B cell (primary cell): Measurements from ENCODE around the gene POLN. TPM values are rescaled to one million over a fixed set of nuclear protein-coding genes. Genes with fewer than 3 reads are reported as not detected.

ENCODE experiments used
- ATAC-seq: fragments of 200-7000 bp; cut with Tn5 transposase; one replicate; pipeline ENCODE4 v1.10.0; 2021; ENCODE audit warnings: low read depth, mild to moderate bottlenecking, moderate number of reproducible peaks, moderate library complexity
- CTCF ChIA-PET: fragments of 350-600 bp; sonication (Branson Sonifier 250); formaldehyde crosslinking; loops from one replicate; lab custom pipeline; 2021; ENCODE audit warnings: antibody characterized with exemption, inconsistent platforms; lab: Charles Lee
- POLR2A ChIA-PET: fragments of 350-600 bp; sonication (Branson Sonifier 250); formaldehyde crosslinking; loops from one replicate; lab custom pipeline; 2021; ENCODE audit warnings: antibody characterized with exemption; lab: Charles Lee
- DNase-seq: peaks from one replicate; pipeline ENCODE4 v3.0.0; 2013
- H2AFZ ChIP-seq: 2 replicates; pipeline ENCODE4 v1.6.1; 2012; ENCODE audit warnings: mild to moderate bottlenecking, low read depth, low read length; ENCODE audit not compliant: insufficient read depth, poor library complexity, severe bottlenecking
- H3K27ac ChIP-seq, 2 donors: 1 replicate in 1 of 2; 2 replicates in 1 of 2; pipeline ENCODE4 v1.5.1; 2012 to 2013; ENCODE audit warnings: low read length in 2 of 2, mild to moderate bottlenecking in 2 of 2, moderate library complexity in 1 of 2
- H3K27me3 ChIP-seq, 4 experiments: fragments of 200-600 bp in 1 of 4; sonication (generic) in 1 of 4; replicated peaks in 1 of 4; 1 replicate in 2 of 4; 2 replicates in 2 of 4; pipeline versions ENCODE4 v1.6.1 to v1.7.0; 2013 to 2016; ENCODE audit warnings: low read length in 3 of 4, mild to moderate bottlenecking in 2 of 4, mixed read lengths in 1 of 4, moderate library complexity in 1 of 4; ENCODE audit not compliant: insufficient read depth in 4 of 4, control insufficient read depth in 3 of 4; ENCODE audit errors: control extremely low read depth in 1 of 4
- H3K36me3 ChIP-seq, 2 experiments: replicated peaks in 1 of 2; 1 replicate in 1 of 2; 2 replicates in 1 of 2; pipeline versions ENCODE4 v1.6.1 to v1.7.1; 2013; ENCODE audit warnings: low read length in 1 of 2; ENCODE audit not compliant: insufficient read depth in 2 of 2, control insufficient read depth in 1 of 2; ENCODE audit errors: control extremely low read depth in 1 of 2, extremely low read depth in 1 of 2
- H3K4me1 ChIP-seq, 2 donors: fragments of 200-600 bp in 1 of 2; sonication (generic) in 1 of 2; 1 replicate in 1 of 2; 2 replicates in 1 of 2; pipeline versions ENCODE4 v1.5.1 to v1.6.1; 2013 to 2017; ENCODE audit warnings: low read length in 2 of 2; ENCODE audit not compliant: control insufficient read depth in 2 of 2, insufficient read depth in 2 of 2
- H3K4me2 ChIP-seq: replicated peaks from 2 replicates; pipeline ENCODE3; 2012; ENCODE audit warnings: mild to moderate bottlenecking, low read depth, low read length; ENCODE audit not compliant: poor library complexity, severe bottlenecking
- H3K4me3 ChIP-seq, 5 experiments: fragments of 200-600 bp in 1 of 5; sonication (generic) in 1 of 5; 1 replicate in 3 of 5; 2 replicates in 2 of 5; pipeline versions ENCODE4 v1.5.1 to v1.7.0; 2011 to 2016; ENCODE audit warnings: low read length in 4 of 5, mild to moderate bottlenecking in 4 of 5, low read depth in 2 of 5, control low read depth in 1 of 5, moderate library complexity in 1 of 5; ENCODE audit not compliant: insufficient read depth in 1 of 5; ENCODE audit errors: control extremely low read depth in 1 of 5, extremely low read depth in 1 of 5
- H3K79me2 ChIP-seq: fragments of 200-600 bp; sonication (generic); one replicate; pipeline ENCODE4 v1.6.0; 2016; ENCODE audit warnings: low read length; ENCODE audit not compliant: control insufficient read depth, insufficient read depth
- H3K9ac ChIP-seq: fragments of 200-600 bp; sonication (generic); 2 replicates; pipeline ENCODE4 v1.6.1; 2017; ENCODE audit warnings: mild to moderate bottlenecking, low read length, moderate library complexity
- H3K9me3 ChIP-seq, 3 donors: one replicate each; pipeline versions ENCODE4 v1.6.1 to v1.7.1; 2013; ENCODE audit warnings: low read length in 2 of 3; ENCODE audit not compliant: control insufficient read depth in 2 of 3, insufficient read depth in 1 of 3; ENCODE audit errors: control extremely low read depth in 1 of 3
- H4K20me1 ChIP-seq: 2 replicates; pipeline ENCODE4 v1.6.0; 2012; ENCODE audit warnings: mild to moderate bottlenecking, low read length; ENCODE audit not compliant: insufficient read depth, control insufficient read depth, poor library complexity, severe bottlenecking
- H3K27ac Mint-ChIP-seq: one replicate; pipeline ENCODE4 v1.8.0; 2021; ENCODE audit warnings: mixed read lengths
- H3K27me3 Mint-ChIP-seq: one replicate; pipeline ENCODE4 v1.8.0; 2021; ENCODE audit warnings: mixed read lengths
- H3K4me1 Mint-ChIP-seq: one replicate; pipeline ENCODE4 v1.8.0; 2021; ENCODE audit warnings: mixed read lengths
- H3K4me3 Mint-ChIP-seq: one replicate; pipeline ENCODE4 v1.8.0; 2021; ENCODE audit warnings: mixed read lengths
- H3K9me3 Mint-ChIP-seq: one replicate; pipeline ENCODE4 v1.8.0; 2022; ENCODE audit warnings: mixed read lengths; ENCODE audit not compliant: insufficient read depth
- CTCF ChIP-seq: fragments of 200-600 bp; IDR thresholded peaks from one replicate; pipeline ENCODE4 v1.8.0; 2022; ENCODE audit warnings: antibody characterized with exemption, mild to moderate bottlenecking
- EZH2 ChIP-seq: IDR thresholded peaks from 2 replicates; pipeline ENCODE4 v1.6.1; 2012; ENCODE audit warnings: borderline replicate concordance, low read depth, mild to moderate bottlenecking, moderate library complexity, low read length; ENCODE audit not compliant: insufficient read depth, poor library complexity, severe bottlenecking
- WGBS: methylation state at CpG from one replicate; pipeline ENCODE4 v1.1.5; 2013; ENCODE audit warnings: missing lambda C conversion rate; ENCODE audit not compliant: insufficient coverage; 5-methylcytosine and 5-hydroxymethylcytosine counted together
- intact Hi-C: fragments of 100-400 bp; cut with micrococcal nuclease; formaldehyde crosslinking; loops from one replicate; pipeline ENCODE4 v1.10.0; 2022
- polyA plus RNA-seq: library from polyadenylated mRNA; depleted of rRNA; stranded (reverse); fragments of >200 nt; gene quantifications from 2 replicates; pipeline ENCODE4 v1.2.3, GENCODE V29; 2012
- total RNA-seq, 2 donors: library from RNA; stranded (reverse); fragments of 120-200 nt in 1 of 2; gene quantifications; 1 replicate in 1 of 2; 2 replicates in 1 of 2; pipeline versions ENCODE4 v1.2.3 to v1.2.4, GENCODE V29; 2013 to 2022

The POLN gene
- total and polyA plus RNA-seq, 2 donors (not counting 1 experiment from before 2014, with no cell fraction given) = 0.73 to 1.5 TPM

DNA sequence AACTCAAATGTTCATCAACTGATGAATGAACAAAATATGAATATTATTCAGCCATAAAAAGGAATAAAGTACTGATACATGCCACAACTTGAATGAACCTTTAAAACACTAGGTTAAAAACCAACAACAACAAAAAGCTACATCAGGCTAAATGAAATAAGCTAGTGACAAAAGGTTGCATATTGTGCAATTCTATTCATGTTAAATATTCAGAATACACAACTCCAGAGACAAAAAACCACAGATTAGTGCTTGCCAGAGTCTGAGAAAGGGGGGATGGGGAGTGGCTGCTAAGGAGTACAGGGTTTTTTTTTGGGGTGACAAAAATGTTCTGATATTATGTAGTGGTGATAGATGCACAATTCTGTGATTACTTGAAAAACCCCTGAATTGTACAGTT is 58.5 kb downstream of the POLN start:
- Histone ChIP-seq H3K4me1 (no peaks in the 10 kb centered on the region), H3K27ac (no peak overlapping the region), H4K20me1 (no peaks in the 10 kb centered on the region), H3K27me3 (peaks cover 0 to 2% (median 0%) of the 10 kb centered on the region in 4 experiments), H3K4me2 (no peak overlapping the region), H3K9ac (no peak overlapping the region), H3K79me2 (no peaks in the 10 kb centered on the region), H3K4me3 (no peak overlapping the region), H3K36me3 (no peaks in the 10 kb centered on the region), H2AFZ (no peak overlapping the region), H3K9me3 (peaks cover 2 to 27% (median 22%) of the 10 kb centered on the region in 3 donors)
- H3K9me3 Mint-ChIP-seq = peaks cover 3% of the 10 kb centered on the region
- ChIA-PET POLR2A (no interaction called here), CTCF (no interaction called here)
- no peak overlapping the region for H3K27ac Mint-ChIP-seq
- intact Hi-C loops = no loop called here
- no peaks in the 10 kb centered on the region for H3K27me3 Mint-ChIP-seq
- no peak overlapping the region for H3K4me3 Mint-ChIP-seq
- TF ChIP-seq CTCF (no peak), EZH2 (no peak)
- ATAC-seq (no peak), DNase-seq (no peak)
- no peaks in the 10 kb centered on the region for H3K4me1 Mint-ChIP-seq

DNA sequence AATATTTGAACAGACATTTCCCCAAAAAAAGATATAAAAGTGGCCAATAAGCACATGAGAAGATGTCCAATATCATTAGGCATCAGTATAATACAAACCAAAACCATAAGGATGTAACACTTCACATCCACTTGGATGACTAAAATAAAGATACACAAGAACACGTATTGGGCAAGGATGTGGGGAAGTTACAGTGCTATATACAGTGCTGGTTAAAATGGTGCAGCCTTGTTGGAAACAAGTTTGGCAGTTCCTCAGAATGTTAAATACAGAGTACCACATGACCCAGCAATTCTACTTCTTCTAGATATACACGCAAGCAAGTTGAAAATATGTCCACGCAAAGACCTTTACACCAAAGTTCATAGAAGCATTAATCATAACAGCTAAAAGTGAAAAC is 58.9 kb downstream of the POLN start:
- Histone ChIP-seq H3K9ac (no peak overlapping the region), H4K20me1 (no peaks in the 10 kb centered on the region), H3K79me2 (no peaks in the 10 kb centered on the region), H3K4me3 (no peak overlapping the region), H3K27me3 (peaks cover 0 to 2% (median 0%) of the 10 kb centered on the region in 4 experiments), H2AFZ (no peak overlapping the region), H3K27ac (no peak overlapping the region), H3K4me1 (no peaks in the 10 kb centered on the region), H3K36me3 (no peaks in the 10 kb centered on the region), H3K9me3 (peaks cover 2 to 23% (median 22%) of the 10 kb centered on the region in 3 donors), H3K4me2 (no peak overlapping the region)
- DNase-seq (no peak), ATAC-seq (no peak)
- POLR2A ChIA-PET = no interaction called here
- no CpG with 5 or more reads among the region's 3 CpGs for WGBS
- H3K9me3 Mint-ChIP-seq = peaks cover 3% of the 10 kb centered on the region
- TF ChIP-seq EZH2 (no peak), CTCF (no peak)
- no peaks in the 10 kb centered on the region for H3K4me1 Mint-ChIP-seq
- no peak overlapping the region for H3K4me3 Mint-ChIP-seq
- no peak overlapping the region for H3K27ac Mint-ChIP-seq
- CTCF ChIA-PET = no interaction called here
- H3K27me3 Mint-ChIP-seq = no peaks in the 10 kb centered on the region
- intact Hi-C loops = no loop called here
